Activated CD4-positive, alpha-beta T cell treated with anti-CD3 and anti-CD28 coated beads, Interleukin-2, amount 50 U/mL, for 16 hours (primary cell): ENCODE results near the gene HAGHL.
A peak's percentile ranks its signal among the peaks of the same experiment; 100 is the strongest.

ENCODE experiments used
- DNase-seq: peaks from one replicate; pipeline ENCODE4 v3.0.0-alpha.2; 2020

The HAGHL gene

DNA sequence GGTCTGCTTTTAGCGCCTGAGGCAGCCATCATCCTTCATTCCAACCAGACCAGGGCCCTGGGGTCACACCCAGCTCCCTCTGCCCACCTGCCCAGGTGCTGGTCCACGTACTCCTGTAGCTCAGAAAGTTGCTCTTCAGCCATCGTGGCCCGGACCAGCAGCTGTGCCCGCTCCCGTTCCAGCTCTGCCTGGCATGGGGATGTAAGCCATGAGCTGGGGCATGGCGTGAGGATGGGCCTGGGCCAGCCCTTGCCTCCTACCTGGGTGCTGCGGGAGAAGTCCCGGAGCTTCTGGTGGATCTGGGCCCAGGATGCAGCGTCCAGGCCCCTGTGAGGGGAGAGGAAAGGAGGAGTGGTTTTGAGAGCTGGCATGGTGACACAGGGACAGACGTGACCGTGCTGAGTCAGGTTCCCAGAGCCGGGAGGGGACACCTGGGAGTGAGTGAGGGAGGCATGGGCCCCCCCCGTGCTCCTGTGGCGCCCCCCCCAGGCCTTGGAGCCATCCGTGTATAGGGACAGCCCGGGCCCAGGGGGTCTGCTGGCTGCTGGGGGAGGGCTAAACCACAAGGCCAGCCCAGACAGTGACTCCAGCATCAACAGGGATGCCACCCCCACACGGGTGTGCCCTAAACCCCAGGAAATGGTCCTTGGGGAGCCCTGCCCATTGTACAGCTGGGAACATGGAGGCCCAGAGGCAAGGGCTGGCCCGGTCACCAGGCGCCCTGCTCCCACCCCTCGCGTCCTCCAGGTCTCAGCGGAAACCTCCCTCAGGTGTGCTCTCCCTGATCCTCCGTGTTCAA is 3.9 kb upstream of the HAGHL start:
- no peak for DNase-seq

- DNase-seq = no peak
Measured at GRCh38 chr16:723695-724094, 3.2 kb upstream of the HAGHL start.

DNA sequence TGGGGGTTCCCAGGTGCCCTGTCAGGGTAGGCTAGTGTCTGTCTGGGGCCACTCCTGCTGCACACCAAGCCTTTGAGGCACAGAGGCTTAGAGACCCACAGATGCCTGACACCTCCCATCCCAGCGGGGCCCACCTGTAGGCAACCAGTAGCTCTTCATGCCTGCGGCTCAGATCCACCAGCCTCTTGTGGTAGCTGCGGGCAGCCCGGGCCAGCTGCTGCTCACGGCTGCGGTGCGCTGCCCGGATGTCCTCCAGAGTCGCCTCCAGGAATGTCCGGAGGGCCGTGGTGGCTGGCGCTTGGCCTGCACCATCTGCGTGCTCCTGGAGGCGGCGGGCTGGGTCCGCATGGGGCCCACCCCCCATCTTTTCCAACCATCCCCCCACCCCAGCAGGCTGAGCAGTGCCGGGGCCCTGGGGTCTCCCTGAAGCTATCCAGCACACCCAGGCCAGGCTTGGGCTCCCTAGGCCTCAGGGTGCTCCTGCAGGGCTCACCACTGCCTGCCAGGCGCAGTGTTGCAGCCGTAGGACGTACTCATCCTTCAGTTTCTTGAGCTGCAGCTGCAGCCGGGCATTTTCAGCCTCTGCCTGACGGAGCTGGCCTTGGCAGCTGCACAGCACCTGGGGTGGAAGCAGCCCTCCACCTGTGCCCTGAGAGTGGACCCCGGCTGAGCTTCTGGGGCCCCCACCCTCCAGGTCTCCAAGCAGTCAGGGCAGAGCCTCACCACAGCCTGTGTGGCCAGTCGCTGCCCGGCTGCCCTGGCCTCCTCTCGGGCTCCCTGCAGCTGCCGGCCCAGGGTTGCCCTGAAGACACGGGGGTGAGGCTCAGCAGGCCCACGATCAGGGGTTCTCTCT is 2.5 kb upstream of the HAGHL start:
- no peak for DNase-seq

- DNase-seq = no peak
Measured at GRCh38 chr16:725041-725376, 1.9 kb upstream of the HAGHL start.

DNA sequence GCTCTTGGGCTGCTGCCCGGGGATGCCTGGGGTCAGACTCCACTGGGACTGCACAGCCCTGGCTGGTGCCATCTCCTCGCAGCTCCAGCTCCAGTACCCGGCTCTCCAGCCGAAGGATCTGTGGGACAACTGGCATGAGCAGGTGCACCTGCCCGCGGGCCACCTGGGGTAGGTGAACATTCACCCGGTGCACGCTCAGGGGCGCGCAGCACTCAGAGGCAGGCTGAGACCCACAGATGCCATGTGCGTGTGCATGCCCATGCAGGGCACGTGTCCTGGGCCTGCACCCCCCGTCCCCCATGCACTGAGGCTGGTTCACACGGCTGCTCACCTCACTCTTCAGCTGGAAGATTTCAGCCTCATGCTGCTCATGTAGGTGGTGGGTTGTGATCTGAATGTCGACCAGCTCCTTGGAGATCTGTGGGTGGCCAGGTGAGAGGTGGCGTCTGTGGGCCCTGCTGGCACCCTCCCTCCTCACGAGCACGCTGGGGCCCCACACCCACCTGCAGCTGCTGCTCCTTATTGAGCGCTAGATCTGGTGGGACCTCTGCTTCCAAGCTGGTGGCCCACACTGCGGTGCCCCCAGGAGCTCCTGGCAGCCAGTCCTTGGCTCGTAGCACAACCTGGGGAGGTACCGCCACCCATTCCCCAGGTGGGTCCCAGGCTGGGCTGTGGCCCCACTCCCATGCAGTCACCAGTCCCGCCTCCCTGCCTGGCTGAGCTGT is 1.3 kb upstream of the HAGHL start:
- DNase-seq = no peak

GRCh38 chr16:726188-726437 is 793 bp upstream of the HAGHL start:
- no peak for DNase-seq

GRCh38 chr16:727291-727977 is 528 bp downstream of the HAGHL start:
- no peak for DNase-seq

DNA sequence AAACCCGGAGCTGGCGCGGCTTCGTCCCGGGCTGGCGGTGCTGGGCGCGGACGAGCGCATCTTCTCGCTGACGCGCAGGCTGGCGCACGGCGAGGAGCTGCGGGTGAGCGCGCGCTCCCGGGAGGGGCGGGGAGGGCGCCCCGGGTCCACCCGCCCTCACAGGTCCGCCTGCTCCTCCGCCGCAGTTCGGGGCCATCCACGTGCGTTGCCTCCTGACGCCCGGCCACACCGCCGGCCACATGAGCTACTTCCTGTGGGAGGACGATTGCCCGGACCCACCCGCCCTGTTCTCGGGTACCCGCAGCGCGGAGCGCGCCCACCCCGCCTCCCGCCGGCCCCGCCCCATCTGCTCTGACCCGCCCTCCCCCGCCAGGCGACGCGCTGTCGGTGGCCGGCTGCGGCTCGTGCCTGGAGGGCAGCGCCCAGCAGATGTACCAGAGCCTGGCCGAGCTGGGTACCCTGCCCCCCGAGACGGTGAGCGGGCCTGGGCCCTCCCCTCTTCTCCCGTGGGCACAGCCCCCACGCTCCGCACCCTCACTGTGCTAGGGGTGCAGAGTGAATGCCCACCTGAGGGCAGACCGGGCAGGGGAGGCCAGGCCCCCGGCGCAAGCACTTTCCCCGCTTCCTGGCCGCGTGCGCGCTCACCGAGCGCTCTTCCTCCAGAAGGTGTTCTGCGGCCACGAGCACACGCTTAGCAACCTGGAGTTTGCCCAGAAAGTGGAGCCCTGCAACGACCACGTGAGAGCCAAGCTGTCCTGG is 1.4 kb downstream of the HAGHL start:
- peak; percentile 74 for DNase-seq

GRCh38 chr16:728890-729744 is 2.2 kb downstream of the HAGHL start:
- no peak for DNase-seq

DNA sequence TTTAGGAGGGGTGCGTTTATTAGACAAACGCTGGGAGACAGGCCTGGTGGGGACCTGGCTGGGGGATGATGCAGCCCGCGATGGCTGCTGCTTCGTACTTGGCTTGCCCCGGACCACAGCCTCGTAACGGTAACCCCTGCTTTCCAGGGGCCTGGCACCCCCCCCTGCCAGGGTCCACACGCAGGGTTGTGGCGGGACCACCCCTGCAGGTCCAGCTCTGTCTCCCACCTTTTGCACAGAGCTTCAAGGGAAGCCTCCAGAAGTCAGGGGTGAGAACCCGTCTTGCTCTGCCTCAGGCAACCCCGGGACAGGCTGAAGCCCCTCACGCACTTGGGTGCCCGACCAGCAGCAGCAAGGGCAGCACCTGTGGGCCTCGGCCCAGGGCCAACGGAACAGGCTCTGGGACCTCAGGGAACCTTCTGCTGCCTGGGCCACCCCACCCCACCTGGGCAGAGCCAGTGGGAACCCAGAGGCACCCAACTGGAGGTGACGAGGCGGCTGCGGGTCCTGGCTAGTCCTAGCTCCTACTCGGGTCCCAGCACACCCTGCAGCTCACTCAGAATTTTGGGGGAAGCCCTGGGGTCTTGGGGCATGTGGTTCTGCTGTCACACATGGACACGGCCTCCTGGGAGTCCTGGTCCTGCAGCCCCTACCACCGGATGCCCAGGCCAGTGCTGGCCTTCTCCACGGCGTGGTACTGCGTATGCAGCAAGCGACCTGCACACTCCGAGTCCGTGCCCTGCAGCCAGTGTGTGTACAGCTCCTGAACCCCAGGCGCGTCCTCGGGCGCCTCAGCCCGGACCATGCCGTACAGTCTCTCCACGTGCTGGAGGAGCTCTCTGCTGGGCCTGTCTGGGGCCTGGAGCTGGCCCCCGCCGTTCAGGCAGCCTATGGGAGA is 3.1 kb downstream of the HAGHL start:
- no peak for DNase-seq

- DNase-seq = no peak
Measured at GRCh38 chr16:730666-731509, 4.0 kb downstream of the HAGHL start.

- no peak for DNase-seq
Measured at GRCh38 chr16:732332-732731, 5.4 kb downstream of the HAGHL start.

DNA sequence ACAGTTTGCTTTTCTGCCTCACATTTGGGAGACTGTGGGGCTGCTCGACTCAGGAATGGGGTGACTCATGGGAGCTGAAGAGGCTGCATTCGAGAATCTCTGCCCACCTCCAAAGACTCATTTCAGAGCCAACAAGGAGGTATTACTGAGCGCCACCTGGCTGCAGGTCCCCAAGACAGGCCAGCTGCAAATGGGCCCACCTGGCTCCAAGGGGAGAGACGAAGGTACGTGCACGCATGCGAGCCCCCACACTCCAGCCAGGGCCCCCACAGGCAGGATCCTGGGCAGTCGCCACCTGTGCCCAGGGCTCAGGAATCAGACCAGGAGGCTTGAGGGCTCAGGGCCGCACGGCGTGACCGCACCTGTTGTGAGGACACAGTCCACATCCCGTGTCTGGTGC is 6.0 kb downstream of the HAGHL start:
- DNase-seq = no peak

- DNase-seq = no peak
Measured at GRCh38 chr16:733382-734207, 6.7 kb downstream of the HAGHL start.

GRCh38 chr16:734208-734980 is 7.5 kb downstream of the HAGHL start:
- DNase-seq = no peak

- no peak for DNase-seq
Measured at GRCh38 chr16:734981-735881, 8.3 kb downstream of the HAGHL start.

- DNase-seq = peak; percentile 92
Measured at GRCh38 chr16:735982-736453, 9.1 kb downstream of the HAGHL start.
